IMR-90 (cell line): ENCODE results near the gene LYPD5. TPM values are rescaled to one million over a fixed set of nuclear protein-coding genes. Genes with fewer than 3 reads are reported as not detected.

Experiments used
- ATAC-seq: fragments of 200-7000 bp; cut with Tn5 transposase; 2 replicates; pipeline ENCODE4 v1.9.1; 2020; ENCODE audit warnings: low read depth, mild to moderate bottlenecking, moderate library complexity
- BruUV-seq: library from RNA; stranded (reverse); fragments of 400-500 nt; replicated peaks from 2 replicates; lab custom pipeline; 2021; lab: Mats Ljungman, UMichigan
- CTCF ChIA-PET: fragments of 300-600 bp; formaldehyde crosslinking; extraction: SDS; loops from one replicate; lab custom pipeline; 2021; ENCODE audit warnings: antibody characterized with exemption; lab: Yijun Ruan, JAX
- POLR2A ChIA-PET: fragments of 300-600 bp; sonication (Branson Sonifier 250); formaldehyde crosslinking; loops from one replicate; lab custom pipeline; 2022; ENCODE audit warnings: antibody characterized with exemption; ENCODE audit not compliant: unreplicated experiment; lab: Charles Lee
- DNase-seq: peaks from one replicate; pipeline ENCODE4 v3.0.0; 2013
- H2AFZ ChIP-seq: replicated peaks from 2 replicates; pipeline ENCODE3; 2013; ENCODE audit warnings: low read length, mild to moderate bottlenecking; ENCODE audit not compliant: poor library complexity
- H2AK5ac ChIP-seq: 2 replicates; pipeline ENCODE4 v1.6.1; 2013; ENCODE audit warnings: low read depth, low read length, inconsistent platforms
- H2AK9ac ChIP-seq: replicated peaks from 2 replicates; pipeline ENCODE3; 2013; ENCODE audit warnings: mild to moderate bottlenecking, low read depth, low read length, moderate library complexity; ENCODE audit not compliant: poor library complexity
- H2BK120ac ChIP-seq: 2 replicates; pipeline ENCODE4 v1.6.1; 2013; ENCODE audit warnings: low read depth, low read length, inconsistent platforms
- H2BK15ac ChIP-seq: 3 replicates; pipeline ENCODE4 v1.6.1; 2013; ENCODE audit warnings: low read depth, low read length, inconsistent platforms
- H2BK20ac ChIP-seq: 2 replicates; pipeline ENCODE4 v1.6.1; 2013; ENCODE audit warnings: low read depth, mild to moderate bottlenecking, inconsistent platforms, low read length, moderate library complexity
- H2BK5ac ChIP-seq: 2 replicates; pipeline ENCODE4 v1.6.1; 2013; ENCODE audit warnings: mild to moderate bottlenecking, low read depth, low read length, inconsistent platforms; ENCODE audit not compliant: poor library complexity, severe bottlenecking
- H3K14ac ChIP-seq: replicated peaks from 2 replicates; pipeline ENCODE4 v1.6.1; 2013; ENCODE audit warnings: low read depth, low read length, inconsistent platforms
- H3K18ac ChIP-seq: 2 replicates; pipeline ENCODE4 v1.6.1; 2013; ENCODE audit warnings: low read depth, low read length, control low read depth
- H3K23ac ChIP-seq: 2 replicates; pipeline ENCODE4 v1.6.1; 2013; ENCODE audit warnings: low read depth, low read length, inconsistent platforms
- H3K27ac ChIP-seq: 2 replicates; pipeline ENCODE4 v1.5.1; 2013; ENCODE audit warnings: mild to moderate bottlenecking, control low read depth, low read length; ENCODE audit not compliant: insufficient read depth
- H3K27me3 ChIP-seq: 2 replicates; pipeline ENCODE4 v1.6.1; 2013; ENCODE audit warnings: low read length; ENCODE audit not compliant: control insufficient read depth, insufficient read depth
- H3K36me3 ChIP-seq: 2 replicates; pipeline ENCODE4 v1.6.1; 2013; ENCODE audit warnings: low read length, mixed read lengths; ENCODE audit not compliant: control insufficient read depth, insufficient read depth
- H3K4ac ChIP-seq: 2 replicates; pipeline ENCODE4 v1.6.1; 2013; ENCODE audit warnings: low read depth, low read length, inconsistent platforms
- H3K4me1 ChIP-seq: 2 replicates; pipeline ENCODE4 v1.6.1; 2013; ENCODE audit warnings: low read length, mixed read lengths; ENCODE audit not compliant: control insufficient read depth, insufficient read depth
- H3K4me2 ChIP-seq: 2 replicates; pipeline ENCODE4 v1.6.1; 2013; ENCODE audit warnings: low read depth, mild to moderate bottlenecking, control low read depth, low read length, moderate library complexity
- H3K4me3 ChIP-seq: 2 replicates; pipeline ENCODE4 v1.5.1; 2013; ENCODE audit warnings: low read depth, mild to moderate bottlenecking, control low read depth, low read length, moderate library complexity; ENCODE audit not compliant: insufficient read depth
- H3K56ac ChIP-seq: 2 replicates; pipeline ENCODE4 v1.6.1; 2013; ENCODE audit warnings: low read length, inconsistent platforms; ENCODE audit not compliant: insufficient read depth; ENCODE audit errors: extremely low read depth
- H3K79me1 ChIP-seq, 2 experiments: 2 replicates each; pipeline ENCODE4 v1.6.1; 2013; ENCODE audit warnings: low read length in 2 of 2, inconsistent platforms in 1 of 2, low read depth in 1 of 2
- H3K9ac ChIP-seq: 2 replicates; pipeline ENCODE4 v1.6.1; 2013; ENCODE audit warnings: low read depth, low read length, control low read depth
- H3K9me1 ChIP-seq: 2 replicates; pipeline ENCODE4 v1.6.1; 2013; ENCODE audit warnings: low read length, inconsistent platforms; ENCODE audit not compliant: insufficient read depth
- H3K9me3 ChIP-seq: 2 replicates; pipeline ENCODE4 v1.6.1; 2013; ENCODE audit warnings: low read length; ENCODE audit not compliant: control insufficient read depth, insufficient read depth
- H4K20me1 ChIP-seq: 2 replicates; pipeline ENCODE4 v1.6.1; 2013; ENCODE audit warnings: low read length, inconsistent platforms; ENCODE audit not compliant: insufficient read depth
- H4K5ac ChIP-seq: 2 replicates; pipeline ENCODE4 v1.6.1; 2013; ENCODE audit warnings: mild to moderate bottlenecking, low read depth, low read length, control low read depth
- H4K8ac ChIP-seq, 2 experiments: 2 replicates each; pipeline ENCODE4 v1.6.1; 2013; ENCODE audit warnings: low read depth in 2 of 2, low read length in 2 of 2, control low read depth in 1 of 2, inconsistent platforms in 1 of 2
- H4K91ac ChIP-seq: 2 replicates; pipeline ENCODE4 v1.6.1; 2013; ENCODE audit warnings: low read depth, low read length, inconsistent platforms; ENCODE audit not compliant: insufficient read depth
- CEBPB ChIP-seq: IDR thresholded peaks from 2 replicates; pipeline ENCODE4 v1.6.1; 2012; ENCODE audit warnings: low read depth, low read length, improper control_type of control experiment
- CTCF ChIP-seq: conservative IDR thresholded peaks from 2 replicates; pipeline ENCODE4 v1.5.1; 2012; ENCODE audit warnings: mild to moderate bottlenecking, low read depth, low read length, improper control_type of control experiment
- MAZ ChIP-seq: IDR thresholded peaks from 2 replicates; pipeline ENCODE4 v1.6.1; 2012; ENCODE audit warnings: low read depth, mild to moderate bottlenecking, low read length, improper control_type of control experiment, moderate library complexity, borderline replicate concordance
- MXI1 ChIP-seq: IDR thresholded peaks from 2 replicates; pipeline ENCODE4 v1.6.1; 2012; ENCODE audit warnings: low read depth, mild to moderate bottlenecking, low read length, moderate library complexity, borderline replicate concordance
- NFE2L2 ChIP-seq: fragments of 150-350 bp; IDR thresholded peaks from 2 replicates; pipeline ENCODE4 v1.6.1; 2016; ENCODE audit warnings: low read depth, mild to moderate bottlenecking, low read length
- POLR2A ChIP-seq: IDR thresholded peaks from 2 replicates; pipeline ENCODE4 v1.6.1; 2012; ENCODE audit warnings: mild to moderate bottlenecking, low read depth, low read length
- RAD21 ChIP-seq: IDR thresholded peaks from 2 replicates; pipeline ENCODE4 v1.6.1; 2012; ENCODE audit warnings: low read length, improper control_type of control experiment
- RCOR1 ChIP-seq: IDR thresholded peaks from 2 replicates; pipeline ENCODE4 v1.6.1; 2012; ENCODE audit warnings: mild to moderate bottlenecking, low read length, improper control_type of control experiment; ENCODE audit not compliant: insufficient replicate concordance
- SMC3 ChIP-seq: fragments of 150-350 bp; IDR thresholded peaks from 2 replicates; pipeline ENCODE4 v1.6.1; 2016; ENCODE audit warnings: low read depth, mild to moderate bottlenecking, antibody characterized with exemption, low read length, moderate library complexity
- USF2 ChIP-seq: fragments of 150-350 bp; IDR thresholded peaks from 2 replicates; pipeline ENCODE4 v1.6.1; 2017; ENCODE audit warnings: mild to moderate bottlenecking, antibody characterized with exemption, low read length, low read depth
- WGBS, 2 experiments: methylation state at CpG; one replicate each; pipeline versions ENCODE4 v1.1.5 to v1.1.7; 2013; ENCODE audit warnings: missing lambda C conversion rate in 2 of 2; ENCODE audit not compliant: insufficient read length in 1 of 2; ENCODE audit errors: extremely low coverage in 2 of 2; 5-methylcytosine and 5-hydroxymethylcytosine counted together
- dilution Hi-C: fragments of 300-500 bp; cut with HindIII; formaldehyde crosslinking; loops from one replicate; pipeline ENCODE4 v1.14.3; 2018; ENCODE audit warnings: low sequenced_read_pairs; ENCODE audit not compliant: unreplicated experiment
- in situ Hi-C: fragments of 300-500 bp; cut with MboI; formaldehyde crosslinking; loops from 3 replicates; pipeline ENCODE4 v1.14.3; 2019; ENCODE audit warnings: low sequenced_read_pairs, inconsistent platforms, mixed read lengths
- intact Hi-C: fragments of 100-400 bp; cut with micrococcal nuclease; formaldehyde crosslinking; loops from 2 replicates; pipeline ENCODE4 v1.10.0; 2022
- polyA plus RNA-seq, 3 experiments: library from polyadenylated mRNA; depleted of rRNA; stranded (reverse); fragments of >200 nt; gene quantifications; 2 replicates each; pipeline ENCODE4 v1.2.3, GENCODE V29; 2012; ENCODE audit warnings: low replicate concordance in 1 of 3
- total RNA-seq: library from RNA; depleted of rRNA; stranded (reverse); fragments of >200 nt; gene quantifications from 2 replicates; pipeline ENCODE4 v1.2.3, GENCODE V29; 2012

Gene LYPD5
- total and polyA plus RNA-seq, 2 of the 4 experiments (the other 2 are of a cell fraction), result 0.31 to 0.36 TPM

GRCh38 chr19:43809762-43810696 is 7.8 kb upstream of the LYPD5 start:
- no TSS peak for BruUV-seq
- no peaks in the 10 kb centered on the region for H3K4me1 ChIP-seq
- no peak overlapping the region for H2BK5ac ChIP-seq
- H3K9me3 ChIP-seq, result no peaks in the 10 kb centered on the region
- WGBS, 2 experiments, result no CpG with 5 or more reads among the region's 8 CpGs
- H4K8ac ChIP-seq, result no peak overlapping the region
- H3K9ac ChIP-seq, result no peak overlapping the region
- H2AK9ac ChIP-seq, result no peak overlapping the region
- H3K9me1 ChIP-seq, result no peaks in the 10 kb centered on the region
- H2BK20ac ChIP-seq, result no peak overlapping the region
- no peaks in the 10 kb centered on the region for H4K20me1 ChIP-seq
- ATAC-seq (peak; percentile 85), DNase-seq (peak; percentile 74)
- dilution Hi-C loops, result no loop called here
- no peak overlapping the region for H4K5ac ChIP-seq
- intact Hi-C loops, result loop anchor here (1.0 to 10.0 kb wide), 3 partner anchors 65 to 365 kb away; no protein-coding TSS in a partner anchor
- TF ChIP-seq RCOR1 (no peak), CTCF (peak; percentile 73), RAD21 (peak; percentile 75), MXI1 (no peak), NFE2L2 (no peak), MAZ (no peak), USF2 (no peak), POLR2A (no peak), SMC3 (peak; percentile 64), CEBPB (peak; percentile 7; the same call in 1 of the 2 replicates)
- no peaks in the 10 kb centered on the region for H3K79me1 ChIP-seq
- in situ Hi-C loops, result no loop called here
- H3K23ac ChIP-seq, result no peak overlapping the region
- no peak overlapping the region for H2BK15ac ChIP-seq
- H3K27ac ChIP-seq, result no peak overlapping the region
- ChIA-PET POLR2A (no interaction called here), CTCF (interaction anchor here (0.8 to 1.1 kb wide), 3 partner anchors 10 to 142 kb away, joined by 3 to 5 read pairs (median 3); no protein-coding TSS in a partner anchor)
- peaks cover 10% of the 10 kb centered on the region for H3K27me3 ChIP-seq
- H2BK120ac ChIP-seq, result no peak overlapping the region
- H3K14ac ChIP-seq, result no peak overlapping the region
- H2AK5ac ChIP-seq, result no peak overlapping the region
- H3K4me2 ChIP-seq, result no peak overlapping the region
- H3K4me3 ChIP-seq, result no peak overlapping the region
- no peaks in the 10 kb centered on the region for H3K36me3 ChIP-seq
- H3K4ac ChIP-seq, result no peak overlapping the region
- no peak overlapping the region for H3K18ac ChIP-seq
- H4K91ac ChIP-seq, result no peak overlapping the region
- no peak overlapping the region for H2AFZ ChIP-seq
- H3K56ac ChIP-seq, result no peak overlapping the region
